Cardiac muscle cell (in vitro differentiated cells and primary cell): ENCODE measurements around the gene TRIP4. TPM values are rescaled to one million over a fixed set of nuclear protein-coding genes. Genes with fewer than 3 reads are reported as not detected.

Experiments used
- DNase-seq, 2 donors: peaks; one replicate each; pipeline versions ENCODE4 v3.0.0 to v3.0.0-alpha.2; 2010 to 2017; ENCODE audit warnings: low read depth in 1 of 2, low spot score in 1 of 2
- H3K27ac ChIP-seq: fragments of 200-600 bp; sonication (generic); 2 replicates; pipeline ENCODE4 v1.5.1; 2016
- H3K27me3 ChIP-seq: fragments of 200-600 bp; sonication (generic); 2 replicates; pipeline ENCODE4 v1.6.0; 2016; ENCODE audit warnings: control low read depth
- H3K36me3 ChIP-seq: fragments of 200-600 bp; sonication (generic); 2 replicates; pipeline ENCODE4 v1.5.1; 2016; ENCODE audit warnings: control low read depth
- H3K4me1 ChIP-seq: fragments of 200-600 bp; sonication (generic); 2 replicates; pipeline ENCODE4 v1.8.1; 2017; ENCODE audit warnings: low read depth, mild to moderate bottlenecking, mixed run types
- H3K4me3 ChIP-seq: fragments of 200-600 bp; sonication (generic); 2 replicates; pipeline ENCODE4 v1.5.1; 2016; ENCODE audit warnings: mild to moderate bottlenecking
- H3K9me3 ChIP-seq: fragments of 200-600 bp; sonication (generic); 2 replicates; pipeline ENCODE4 v1.5.1; 2017; ENCODE audit warnings: low read depth, mild to moderate bottlenecking, control low read depth
- CTCF ChIP-seq: IDR thresholded peaks from 2 replicates; pipeline ENCODE4 v1.5.1; 2012; ENCODE audit warnings: low read depth, mild to moderate bottlenecking, low read length
- polyA plus RNA-seq: library from polyadenylated mRNA; unstranded; fragments of >200 nt; fragmentation: Nextera tagmentation; extraction: Ambion mirVana; gene quantifications from 2 replicates; pipeline ENCODE4 v1.2.1, GENCODE V29; 2016
- total RNA-seq: library from RNA; depleted of rRNA; stranded (reverse); fragments of >200 nt; gene quantifications from 2 replicates; pipeline ENCODE4 v1.2.3, GENCODE V29; 2016

The TRIP4 gene
- total and polyA plus RNA-seq, 2 experiments from 2014 or later, result 14.3 to 35.3 TPM

- H3K36me3 ChIP-seq, result no peaks in the 10 kb centered on the region
- H3K27ac ChIP-seq, result no peak overlapping the region
- no peak overlapping the region for H3K4me3 ChIP-seq
- H3K4me1 ChIP-seq, result peaks cover 13% of the 10 kb centered on the region
- H3K9me3 ChIP-seq, result no peaks in the 10 kb centered on the region
- no peak for TF ChIP-seq CTCF
- no peak for DNase-seq
- no peaks in the 10 kb centered on the region for H3K27me3 ChIP-seq
These were observed 66.6 kb downstream of the TRIP4 start for GRCh38 chr15:64454282-64454681.

GRCh38 chr15:64455961-64456371 lies 68.3 kb downstream of the TRIP4 start:
- TF ChIP-seq CTCF, result no peak
- Histone ChIP-seq H3K27ac (no peak overlapping the region), H3K27me3 (no peaks in the 10 kb centered on the region), H3K4me3 (no peak overlapping the region), H3K4me1 (peaks cover 19% of the 10 kb centered on the region), H3K36me3 (no peaks in the 10 kb centered on the region), H3K9me3 (no peaks in the 10 kb centered on the region)
- peak in 1 of 2 donors; percentile 53 for DNase-seq

- peak in 1 of 2 donors; percentile 54 for DNase-seq
- no peak overlapping the region for H3K27ac ChIP-seq
- TF ChIP-seq CTCF, result no peak
- H3K4me1 ChIP-seq, result peaks cover 19% of the 10 kb centered on the region
- no peak overlapping the region for H3K4me3 ChIP-seq
- no peaks in the 10 kb centered on the region for H3K27me3 ChIP-seq
- H3K36me3 ChIP-seq, result no peaks in the 10 kb centered on the region
- H3K9me3 ChIP-seq, result no peaks in the 10 kb centered on the region
These were observed 69.0 kb downstream of the TRIP4 start for GRCh38 chr15:64456634-64457108.

- H3K27ac ChIP-seq, result peak overlapping the region; percentile 50
- no peaks in the 10 kb centered on the region for H3K36me3 ChIP-seq
- DNase-seq, result no peak
- H3K9me3 ChIP-seq, result no peaks in the 10 kb centered on the region
- H3K4me3 ChIP-seq, result no peak overlapping the region
- no peak for TF ChIP-seq CTCF
- peaks cover 34% of the 10 kb centered on the region for H3K4me1 ChIP-seq
- H3K27me3 ChIP-seq, result no peaks in the 10 kb centered on the region
These were observed 71.6 kb downstream of the TRIP4 start for GRCh38 chr15:64459066-64459781.

- Histone ChIP-seq H3K27me3 (no peaks in the 10 kb centered on the region), H3K9me3 (no peaks in the 10 kb centered on the region), H3K4me1 (peaks cover 38% of the 10 kb centered on the region), H3K4me3 (peak within 1 kb of the TSS; percentile 92), H3K36me3 (no peaks in the 10 kb centered on the region), H3K27ac (peak within 1 kb of the TSS; percentile 91)
- no peak for TF ChIP-seq CTCF
- peak; percentile 97 for DNase-seq
These were observed 72.6 kb downstream of the TRIP4 start, which contains the start of gene ZNF609 for GRCh38 chr15:64460206-64460723. Gene ZNF609 (plus strand): TSS chr15:64460578. CDS start chr15:64499420, 38,842 bp downstream.
